GM23338 (cell line): ENCODE results near the gene ST6GALNAC1.
"Not testable (repeated sequence)": the region's sequence is repeated elsewhere in the genome, so short reads cannot be mapped to it uniquely, and the experiment has no call there.

Source experiments
- POLR2AphosphoS5 ChIP-seq: IDR thresholded peaks from 2 replicates; pipeline ENCODE4 v1.6.1; 2016; ENCODE audit warnings: antibody characterized with exemption, low read depth
- TF ChIP-seq, protein P1 (sequence below), 2 experiments: fragments of 200-600 bp in 1 of 2; sonication (generic) in 1 of 2; conservative IDR thresholded peaks; 2 replicates each; pipeline versions ENCODE4 v1.5.1 to v1.6.1; 2016 to 2017; ENCODE audit warnings: antibody characterized with exemption in 2 of 2, low read depth in 2 of 2, mild to moderate bottlenecking in 2 of 2, moderate library complexity in 1 of 2
- TF ChIP-seq, protein P2 (sequence below): IDR thresholded peaks from one replicate; pipeline ENCODE4 v1.6.1; 2018; ENCODE audit warnings: antibody characterized with exemption; ENCODE audit not compliant: unreplicated experiment
- TF ChIP-seq, protein P3 (sequence below): fragments of 250-450 bp; sonication (Bioruptor Pico); IDR thresholded peaks from 2 replicates; pipeline ENCODE4 v1.5.0; 2020; ENCODE audit warnings: mild to moderate bottlenecking, moderate library complexity

DNA sequence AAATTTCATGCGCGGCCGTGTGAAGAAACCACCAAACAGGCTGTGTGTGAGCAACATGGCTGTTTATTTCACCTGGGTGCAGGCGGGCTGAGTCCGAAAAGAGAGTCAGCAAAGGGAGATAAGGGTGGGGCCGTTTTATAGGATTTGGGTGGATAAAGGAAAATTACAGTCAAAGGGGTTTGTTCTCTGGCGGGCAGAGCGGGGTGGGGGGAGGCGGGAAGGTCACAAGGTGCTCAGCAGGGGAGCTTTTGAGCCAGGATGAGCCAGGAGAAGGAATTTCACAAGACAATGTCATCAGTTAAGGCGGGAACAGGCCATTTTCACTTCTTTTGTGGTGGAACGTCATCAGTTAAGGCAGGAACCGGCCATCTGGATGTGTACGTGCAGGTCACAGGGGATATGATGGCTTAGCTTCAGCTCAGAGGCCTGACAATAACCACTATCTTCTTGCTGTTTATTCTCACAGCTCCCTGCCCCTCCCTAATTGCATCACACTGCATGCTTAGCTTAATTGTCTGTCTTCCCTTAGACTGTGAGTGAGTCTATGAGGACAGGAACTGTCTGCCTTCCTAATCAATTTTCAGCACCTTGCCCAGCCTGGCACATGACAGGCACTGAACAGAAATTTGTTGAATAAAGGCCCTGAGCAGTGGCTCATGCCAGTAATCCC is 32.3 kb downstream of the ST6GALNAC1 start:
- TF ChIP-seq, protein P1, sequence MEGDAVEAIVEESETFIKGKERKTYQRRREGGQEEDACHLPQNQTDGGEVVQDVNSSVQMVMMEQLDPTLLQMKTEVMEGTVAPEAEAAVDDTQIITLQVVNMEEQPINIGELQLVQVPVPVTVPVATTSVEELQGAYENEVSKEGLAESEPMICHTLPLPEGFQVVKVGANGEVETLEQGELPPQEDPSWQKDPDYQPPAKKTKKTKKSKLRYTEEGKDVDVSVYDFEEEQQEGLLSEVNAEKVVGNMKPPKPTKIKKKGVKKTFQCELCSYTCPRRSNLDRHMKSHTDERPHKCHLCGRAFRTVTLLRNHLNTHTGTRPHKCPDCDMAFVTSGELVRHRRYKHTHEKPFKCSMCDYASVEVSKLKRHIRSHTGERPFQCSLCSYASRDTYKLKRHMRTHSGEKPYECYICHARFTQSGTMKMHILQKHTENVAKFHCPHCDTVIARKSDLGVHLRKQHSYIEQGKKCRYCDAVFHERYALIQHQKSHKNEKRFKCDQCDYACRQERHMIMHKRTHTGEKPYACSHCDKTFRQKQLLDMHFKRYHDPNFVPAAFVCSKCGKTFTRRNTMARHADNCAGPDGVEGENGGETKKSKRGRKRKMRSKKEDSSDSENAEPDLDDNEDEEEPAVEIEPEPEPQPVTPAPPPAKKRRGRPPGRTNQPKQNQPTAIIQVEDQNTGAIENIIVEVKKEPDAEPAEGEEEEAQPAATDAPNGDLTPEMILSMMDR (conservative IDR thresholded peaks at IDR 0.05; ENCODE audit: low read depth in 2 of 2), result not testable (repeated sequence)
- not testable (repeated sequence) for TF ChIP-seq POLR2AphosphoS5
- TF ChIP-seq, protein P2, sequence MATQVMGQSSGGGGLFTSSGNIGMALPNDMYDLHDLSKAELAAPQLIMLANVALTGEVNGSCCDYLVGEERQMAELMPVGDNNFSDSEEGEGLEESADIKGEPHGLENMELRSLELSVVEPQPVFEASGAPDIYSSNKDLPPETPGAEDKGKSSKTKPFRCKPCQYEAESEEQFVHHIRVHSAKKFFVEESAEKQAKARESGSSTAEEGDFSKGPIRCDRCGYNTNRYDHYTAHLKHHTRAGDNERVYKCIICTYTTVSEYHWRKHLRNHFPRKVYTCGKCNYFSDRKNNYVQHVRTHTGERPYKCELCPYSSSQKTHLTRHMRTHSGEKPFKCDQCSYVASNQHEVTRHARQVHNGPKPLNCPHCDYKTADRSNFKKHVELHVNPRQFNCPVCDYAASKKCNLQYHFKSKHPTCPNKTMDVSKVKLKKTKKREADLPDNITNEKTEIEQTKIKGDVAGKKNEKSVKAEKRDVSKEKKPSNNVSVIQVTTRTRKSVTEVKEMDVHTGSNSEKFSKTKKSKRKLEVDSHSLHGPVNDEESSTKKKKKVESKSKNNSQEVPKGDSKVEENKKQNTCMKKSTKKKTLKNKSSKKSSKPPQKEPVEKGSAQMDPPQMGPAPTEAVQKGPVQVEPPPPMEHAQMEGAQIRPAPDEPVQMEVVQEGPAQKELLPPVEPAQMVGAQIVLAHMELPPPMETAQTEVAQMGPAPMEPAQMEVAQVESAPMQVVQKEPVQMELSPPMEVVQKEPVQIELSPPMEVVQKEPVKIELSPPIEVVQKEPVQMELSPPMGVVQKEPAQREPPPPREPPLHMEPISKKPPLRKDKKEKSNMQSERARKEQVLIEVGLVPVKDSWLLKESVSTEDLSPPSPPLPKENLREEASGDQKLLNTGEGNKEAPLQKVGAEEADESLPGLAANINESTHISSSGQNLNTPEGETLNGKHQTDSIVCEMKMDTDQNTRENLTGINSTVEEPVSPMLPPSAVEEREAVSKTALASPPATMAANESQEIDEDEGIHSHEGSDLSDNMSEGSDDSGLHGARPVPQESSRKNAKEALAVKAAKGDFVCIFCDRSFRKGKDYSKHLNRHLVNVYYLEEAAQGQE, result not testable (repeated sequence)
- TF ChIP-seq, protein P3, sequence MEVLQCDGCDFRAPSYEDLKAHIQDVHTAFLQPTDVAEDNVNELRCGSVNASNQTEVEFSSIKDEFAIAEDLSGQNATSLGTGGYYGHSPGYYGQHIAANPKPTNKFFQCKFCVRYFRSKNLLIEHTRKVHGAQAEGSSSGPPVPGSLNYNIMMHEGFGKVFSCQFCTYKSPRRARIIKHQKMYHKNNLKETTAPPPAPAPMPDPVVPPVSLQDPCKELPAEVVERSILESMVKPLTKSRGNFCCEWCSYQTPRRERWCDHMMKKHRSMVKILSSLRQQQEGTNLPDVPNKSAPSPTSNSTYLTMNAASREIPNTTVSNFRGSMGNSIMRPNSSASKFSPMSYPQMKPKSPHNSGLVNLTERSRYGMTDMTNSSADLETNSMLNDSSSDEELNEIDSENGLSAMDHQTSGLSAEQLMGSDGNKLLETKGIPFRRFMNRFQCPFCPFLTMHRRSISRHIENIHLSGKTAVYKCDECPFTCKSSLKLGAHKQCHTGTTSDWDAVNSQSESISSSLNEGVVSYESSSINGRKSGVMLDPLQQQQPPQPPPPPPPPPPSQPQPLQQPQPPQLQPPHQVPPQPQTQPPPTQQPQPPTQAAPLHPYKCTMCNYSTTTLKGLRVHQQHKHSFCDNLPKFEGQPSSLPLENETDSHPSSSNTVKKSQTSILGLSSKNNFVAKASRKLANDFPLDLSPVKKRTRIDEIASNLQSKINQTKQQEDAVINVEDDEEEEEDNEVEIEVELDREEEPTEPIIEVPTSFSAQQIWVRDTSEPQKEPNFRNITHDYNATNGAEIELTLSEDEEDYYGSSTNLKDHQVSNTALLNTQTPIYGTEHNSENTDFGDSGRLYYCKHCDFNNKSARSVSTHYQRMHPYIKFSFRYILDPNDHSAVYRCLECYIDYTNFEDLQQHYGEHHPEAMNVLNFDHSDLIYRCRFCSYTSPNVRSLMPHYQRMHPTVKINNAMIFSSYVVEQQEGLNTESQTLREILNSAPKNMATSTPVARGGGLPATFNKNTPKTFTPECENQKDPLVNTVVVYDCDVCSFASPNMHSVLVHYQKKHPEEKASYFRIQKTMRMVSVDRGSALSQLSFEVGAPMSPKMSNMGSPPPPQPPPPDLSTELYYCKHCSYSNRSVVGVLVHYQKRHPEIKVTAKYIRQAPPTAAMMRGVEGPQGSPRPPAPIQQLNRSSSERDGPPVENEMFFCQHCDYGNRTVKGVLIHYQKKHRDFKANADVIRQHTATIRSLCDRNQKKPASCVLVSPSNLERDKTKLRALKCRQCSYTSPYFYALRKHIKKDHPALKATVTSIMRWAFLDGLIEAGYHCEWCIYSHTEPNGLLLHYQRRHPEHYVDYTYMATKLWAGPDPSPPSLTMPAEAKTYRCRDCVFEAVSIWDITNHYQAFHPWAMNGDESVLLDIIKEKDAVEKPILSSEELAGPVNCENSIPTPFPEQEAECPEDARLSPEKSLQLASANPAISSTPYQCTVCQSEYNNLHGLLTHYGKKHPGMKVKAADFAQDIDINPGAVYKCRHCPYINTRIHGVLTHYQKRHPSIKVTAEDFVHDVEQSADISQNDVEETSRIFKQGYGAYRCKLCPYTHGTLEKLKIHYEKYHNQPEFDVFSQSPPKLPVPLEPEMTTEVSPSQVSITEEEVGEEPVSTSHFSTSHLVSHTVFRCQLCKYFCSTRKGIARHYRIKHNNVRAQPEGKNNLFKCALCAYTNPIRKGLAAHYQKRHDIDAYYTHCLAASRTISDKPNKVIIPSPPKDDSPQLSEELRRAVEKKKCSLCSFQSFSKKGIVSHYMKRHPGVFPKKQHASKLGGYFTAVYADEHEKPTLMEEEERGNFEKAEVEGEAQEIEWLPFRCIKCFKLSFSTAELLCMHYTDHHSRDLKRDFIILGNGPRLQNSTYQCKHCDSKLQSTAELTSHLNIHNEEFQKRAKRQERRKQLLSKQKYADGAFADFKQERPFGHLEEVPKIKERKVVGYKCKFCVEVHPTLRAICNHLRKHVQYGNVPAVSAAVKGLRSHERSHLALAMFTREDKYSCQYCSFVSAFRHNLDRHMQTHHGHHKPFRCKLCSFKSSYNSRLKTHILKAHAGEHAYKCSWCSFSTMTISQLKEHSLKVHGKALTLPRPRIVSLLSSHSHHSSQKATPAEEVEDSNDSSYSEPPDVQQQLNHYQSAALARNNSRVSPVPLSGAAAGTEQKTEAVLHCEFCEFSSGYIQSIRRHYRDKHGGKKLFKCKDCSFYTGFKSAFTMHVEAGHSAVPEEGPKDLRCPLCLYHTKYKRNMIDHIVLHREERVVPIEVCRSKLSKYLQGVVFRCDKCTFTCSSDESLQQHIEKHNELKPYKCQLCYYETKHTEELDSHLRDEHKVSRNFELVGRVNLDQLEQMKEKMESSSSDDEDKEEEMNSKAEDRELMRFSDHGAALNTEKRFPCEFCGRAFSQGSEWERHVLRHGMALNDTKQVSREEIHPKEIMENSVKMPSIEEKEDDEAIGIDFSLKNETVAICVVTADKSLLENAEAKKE (CRISPR knock-in tag), result not testable (repeated sequence)
